Fibroblast of mammary gland (primary cell): ENCODE measurements around the gene DNAH6.

ENCODE experiments used
- DNase-seq: peaks from one replicate; pipeline ENCODE4 v3.0.0-alpha.2; 2010; ENCODE audit warnings: low read depth
- H3K4me3 ChIP-seq: 2 replicates; pipeline ENCODE4 v1.5.1; 2011; ENCODE audit warnings: low read depth, mild to moderate bottlenecking, low read length, moderate library complexity; ENCODE audit not compliant: control insufficient read depth
- TF ChIP-seq, protein P1 (sequence below): conservative IDR thresholded peaks from 2 replicates; pipeline ENCODE4 v1.5.1; 2011; ENCODE audit warnings: low read depth, low read length, inconsistent platforms; ENCODE audit not compliant: control insufficient read depth, insufficient read depth

The DNAH6 gene

GRCh38 chr2:84782717-84783442 lies 266.6 kb downstream of the DNAH6 start:
- peak; percentile 6 for DNase-seq
- H3K4me3 ChIP-seq = no peak overlapping the region
- TF ChIP-seq, protein P1, sequence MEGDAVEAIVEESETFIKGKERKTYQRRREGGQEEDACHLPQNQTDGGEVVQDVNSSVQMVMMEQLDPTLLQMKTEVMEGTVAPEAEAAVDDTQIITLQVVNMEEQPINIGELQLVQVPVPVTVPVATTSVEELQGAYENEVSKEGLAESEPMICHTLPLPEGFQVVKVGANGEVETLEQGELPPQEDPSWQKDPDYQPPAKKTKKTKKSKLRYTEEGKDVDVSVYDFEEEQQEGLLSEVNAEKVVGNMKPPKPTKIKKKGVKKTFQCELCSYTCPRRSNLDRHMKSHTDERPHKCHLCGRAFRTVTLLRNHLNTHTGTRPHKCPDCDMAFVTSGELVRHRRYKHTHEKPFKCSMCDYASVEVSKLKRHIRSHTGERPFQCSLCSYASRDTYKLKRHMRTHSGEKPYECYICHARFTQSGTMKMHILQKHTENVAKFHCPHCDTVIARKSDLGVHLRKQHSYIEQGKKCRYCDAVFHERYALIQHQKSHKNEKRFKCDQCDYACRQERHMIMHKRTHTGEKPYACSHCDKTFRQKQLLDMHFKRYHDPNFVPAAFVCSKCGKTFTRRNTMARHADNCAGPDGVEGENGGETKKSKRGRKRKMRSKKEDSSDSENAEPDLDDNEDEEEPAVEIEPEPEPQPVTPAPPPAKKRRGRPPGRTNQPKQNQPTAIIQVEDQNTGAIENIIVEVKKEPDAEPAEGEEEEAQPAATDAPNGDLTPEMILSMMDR = no peak

DNA sequence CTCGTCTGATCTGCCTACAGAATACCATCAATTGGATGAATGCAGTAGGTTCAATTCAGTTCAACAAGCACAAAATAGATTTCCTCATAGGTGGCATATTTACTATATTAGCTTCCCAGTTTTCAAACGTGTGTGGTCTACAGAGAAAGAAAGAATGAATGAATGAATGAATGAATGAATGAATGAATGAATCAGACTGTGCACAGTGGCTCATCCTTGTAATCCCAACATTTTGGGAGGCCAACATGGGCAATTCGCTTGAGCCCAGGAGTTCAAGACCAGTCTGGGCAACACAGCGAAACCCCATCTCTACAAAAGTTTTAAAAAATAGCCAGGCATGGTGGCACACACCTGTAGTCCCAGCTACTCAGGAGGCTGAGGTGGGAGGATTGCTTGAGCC lies 269.7 kb downstream of the DNAH6 start:
- TF ChIP-seq, protein P1 = no peak

GRCh38 chr2:84786601-84787000 lies 270.3 kb downstream of the DNAH6 start:
- TF ChIP-seq, protein P1 = no peak
- no peak overlapping the region for H3K4me3 ChIP-seq
- no peak for DNase-seq

More for the DNA sequence above, 269.7 kb downstream of the DNAH6 start:
- H3K4me3 ChIP-seq = no peak overlapping the region
- no peak for DNase-seq

DNA sequence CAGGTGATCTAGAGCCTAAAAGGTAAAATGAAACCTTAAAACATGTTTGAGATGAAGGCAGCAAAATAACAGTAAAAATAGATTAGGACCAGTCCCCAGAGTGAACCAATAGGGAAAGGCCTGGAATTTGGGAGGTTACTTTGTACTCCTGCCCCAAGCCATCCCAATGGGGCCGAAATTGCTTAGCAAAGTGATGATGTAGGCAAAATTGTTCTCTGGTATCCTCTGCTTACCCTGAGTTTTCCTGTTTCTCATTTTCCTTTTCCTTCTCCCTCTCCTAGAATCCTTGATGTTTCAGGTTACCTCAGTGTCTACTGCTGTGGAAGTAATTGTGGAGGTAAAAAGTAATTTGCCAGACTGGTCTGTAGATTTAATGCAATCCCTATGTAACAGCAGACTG lies 271.7 kb downstream of the DNAH6 start:
- no peak overlapping the region for H3K4me3 ChIP-seq
- TF ChIP-seq, protein P1 = no peak
- no peak for DNase-seq

DNA sequence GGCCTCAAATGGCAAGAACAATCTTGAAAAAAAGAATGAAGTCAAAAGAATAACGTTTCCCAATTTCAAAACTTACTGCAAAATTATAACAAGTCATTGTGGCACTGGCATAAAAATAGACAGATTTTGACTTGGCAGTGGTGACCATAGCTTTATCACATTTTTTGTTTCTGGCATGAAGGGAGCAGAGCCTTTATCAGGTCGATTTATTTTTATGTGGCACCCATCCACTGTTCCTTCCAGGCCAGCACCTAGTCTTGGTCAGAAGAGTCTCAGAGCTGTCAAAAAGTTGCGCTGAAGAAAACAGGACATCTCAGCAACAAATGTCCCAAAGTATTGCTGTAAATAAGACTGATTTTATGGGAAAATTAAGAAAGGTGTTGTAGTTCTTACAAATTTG lies 272.2 kb downstream of the DNAH6 start:
- H3K4me3 ChIP-seq = no peak overlapping the region
- TF ChIP-seq, protein P1 = no peak
- DNase-seq = no peak

DNA sequence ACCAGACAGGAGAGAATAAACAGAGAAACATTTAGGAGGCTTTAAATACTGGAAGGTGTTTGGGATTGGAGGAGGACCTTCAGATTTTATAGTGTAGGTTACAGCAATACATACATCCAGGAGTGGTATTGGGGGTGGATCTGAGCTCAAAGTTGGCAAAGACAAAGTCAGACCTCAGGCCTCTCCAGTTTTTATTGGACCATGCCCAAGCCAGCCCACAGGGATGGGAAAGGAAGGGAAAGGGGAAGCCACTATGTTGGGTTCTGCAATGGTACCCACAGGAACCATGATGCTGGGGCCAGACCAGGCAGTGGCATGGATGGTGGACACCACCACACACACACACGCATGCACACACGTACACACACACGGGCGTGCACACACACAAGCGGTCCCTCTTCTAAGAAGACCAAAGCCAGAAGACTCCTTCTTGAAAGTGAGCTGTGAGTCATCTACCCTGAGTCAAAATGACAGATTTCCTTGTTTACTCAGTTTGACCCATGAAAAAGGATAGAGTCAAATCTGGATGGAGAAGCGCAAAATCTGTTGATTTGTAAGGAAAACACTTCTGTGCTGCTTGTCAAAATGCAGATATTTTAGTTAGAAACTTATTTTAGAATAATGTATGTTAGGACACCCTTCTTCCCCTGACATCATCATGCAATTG lies 276.7 kb downstream of the DNAH6 start:
- DNase-seq = peak; percentile 48
- no peak overlapping the region for H3K4me3 ChIP-seq
- TF ChIP-seq, protein P1 = no peak

GRCh38 chr2:84793641-84794040 lies 277.3 kb downstream of the DNAH6 start:
- DNase-seq = no peak
- no peak overlapping the region for H3K4me3 ChIP-seq
- TF ChIP-seq, protein P1 = no peak
